Nephron progenitor cell (in vitro differentiated cells): ENCODE results near the gene IL17C.

ENCODE experiments used
- DNase-seq: peaks from one replicate; pipeline ENCODE4 v3.0.0; 2021
- H3K27ac Mint-ChIP-seq: 2 replicates; pipeline ENCODE4 v1.8.0; 2021; ENCODE audit warnings: mild to moderate bottlenecking, moderate library complexity, mixed read lengths
- H3K27me3 Mint-ChIP-seq: 2 replicates; pipeline ENCODE4 v1.8.0; 2021; ENCODE audit warnings: mild to moderate bottlenecking, low read depth, mixed read lengths; ENCODE audit not compliant: poor library complexity
- H3K36me3 Mint-ChIP-seq: 2 replicates; pipeline ENCODE4 v1.8.0; 2021; ENCODE audit warnings: low read depth, mixed read lengths
- H3K4me1 Mint-ChIP-seq: 2 replicates; pipeline ENCODE4 v1.8.0; 2021; ENCODE audit warnings: mixed read lengths
- H3K4me3 Mint-ChIP-seq: 2 replicates; pipeline ENCODE4 v1.8.0; 2021; ENCODE audit warnings: mild to moderate bottlenecking, moderate library complexity, mixed read lengths
- H3K9me3 Mint-ChIP-seq: 2 replicates; pipeline ENCODE4 v1.8.0; 2021; ENCODE audit warnings: mild to moderate bottlenecking, moderate library complexity, mixed read lengths
- TF ChIP-seq, protein P1 (sequence below): fragments of 200-600 bp; sonication (generic); IDR thresholded peaks from 2 replicates; pipeline ENCODE4 v1.5.0; 2021; ENCODE audit warnings: antibody characterized with exemption

The IL17C gene

DNA sequence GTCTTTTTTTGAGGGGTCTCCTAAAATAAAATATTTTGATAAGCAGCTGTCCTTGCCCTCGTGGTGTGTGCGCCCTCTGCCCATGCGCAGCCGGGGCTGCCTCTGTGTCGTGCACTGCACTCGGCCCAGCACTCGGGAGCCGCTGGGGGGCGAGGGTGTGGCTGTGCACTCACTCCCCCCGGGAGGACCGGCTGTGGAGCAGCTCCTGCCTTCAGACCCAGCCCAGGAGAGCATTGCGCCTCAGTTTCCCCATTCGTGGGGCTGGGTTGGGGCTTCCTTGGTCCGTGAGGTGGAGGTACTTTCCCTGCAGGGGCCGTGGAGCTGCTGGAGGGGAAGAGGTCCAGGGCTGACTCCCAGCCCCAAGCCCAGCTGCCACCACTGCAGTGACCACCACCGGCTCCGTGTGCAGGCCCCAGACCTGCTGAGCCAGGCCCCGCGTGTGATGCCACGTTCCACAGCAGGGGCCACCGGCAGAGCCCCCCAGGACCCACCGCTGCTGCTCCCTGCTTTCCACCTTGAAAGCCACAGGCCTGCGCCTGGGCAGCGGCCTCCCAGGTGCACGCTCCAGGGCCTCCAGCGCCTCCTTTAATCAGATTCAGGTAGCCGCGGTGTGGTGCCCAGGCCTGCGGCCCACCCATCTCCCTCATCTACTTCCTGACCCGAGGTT, 6.3 kb upstream of the IL17C start:
- no peaks in the 10 kb centered on the region for H3K9me3 Mint-ChIP-seq
- H3K4me3 Mint-ChIP-seq, result no peak overlapping the region
- peaks cover 1% of the 10 kb centered on the region for H3K4me1 Mint-ChIP-seq
- DNase-seq, result no peak
- TF ChIP-seq, protein P1, sequence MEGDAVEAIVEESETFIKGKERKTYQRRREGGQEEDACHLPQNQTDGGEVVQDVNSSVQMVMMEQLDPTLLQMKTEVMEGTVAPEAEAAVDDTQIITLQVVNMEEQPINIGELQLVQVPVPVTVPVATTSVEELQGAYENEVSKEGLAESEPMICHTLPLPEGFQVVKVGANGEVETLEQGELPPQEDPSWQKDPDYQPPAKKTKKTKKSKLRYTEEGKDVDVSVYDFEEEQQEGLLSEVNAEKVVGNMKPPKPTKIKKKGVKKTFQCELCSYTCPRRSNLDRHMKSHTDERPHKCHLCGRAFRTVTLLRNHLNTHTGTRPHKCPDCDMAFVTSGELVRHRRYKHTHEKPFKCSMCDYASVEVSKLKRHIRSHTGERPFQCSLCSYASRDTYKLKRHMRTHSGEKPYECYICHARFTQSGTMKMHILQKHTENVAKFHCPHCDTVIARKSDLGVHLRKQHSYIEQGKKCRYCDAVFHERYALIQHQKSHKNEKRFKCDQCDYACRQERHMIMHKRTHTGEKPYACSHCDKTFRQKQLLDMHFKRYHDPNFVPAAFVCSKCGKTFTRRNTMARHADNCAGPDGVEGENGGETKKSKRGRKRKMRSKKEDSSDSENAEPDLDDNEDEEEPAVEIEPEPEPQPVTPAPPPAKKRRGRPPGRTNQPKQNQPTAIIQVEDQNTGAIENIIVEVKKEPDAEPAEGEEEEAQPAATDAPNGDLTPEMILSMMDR, result no peak
- peaks cover 24% of the 10 kb centered on the region for H3K36me3 Mint-ChIP-seq
- no peak overlapping the region for H3K27ac Mint-ChIP-seq
- H3K27me3 Mint-ChIP-seq, result peaks cover 24% of the 10 kb centered on the region

DNA sequence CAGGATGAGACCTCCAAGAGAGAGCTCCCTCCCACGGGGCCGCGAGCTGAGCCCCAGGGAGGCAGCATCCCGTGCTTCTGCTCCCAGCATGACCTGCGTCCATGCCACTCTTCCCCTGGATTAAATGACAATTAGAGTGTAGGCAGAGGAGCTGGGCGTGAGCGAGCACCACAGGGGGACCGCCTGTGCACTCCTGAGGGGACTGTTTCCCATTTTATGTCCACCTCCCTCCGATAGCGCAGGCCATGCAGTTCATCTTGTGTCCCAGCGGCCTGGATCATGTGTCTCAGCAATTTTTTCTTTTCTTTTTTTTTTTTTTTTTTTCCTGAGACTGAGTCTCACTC, 5.8 kb upstream of the IL17C start:
- TF ChIP-seq, protein P1, result no peak
- H3K36me3 Mint-ChIP-seq, result peaks cover 19% of the 10 kb centered on the region
- H3K27ac Mint-ChIP-seq, result no peak overlapping the region
- H3K27me3 Mint-ChIP-seq, result peaks cover 29% of the 10 kb centered on the region
- no peak for DNase-seq
- H3K4me1 Mint-ChIP-seq, result peaks cover 6% of the 10 kb centered on the region
- no peak overlapping the region for H3K4me3 Mint-ChIP-seq
- H3K9me3 Mint-ChIP-seq, result no peaks in the 10 kb centered on the region

DNA sequence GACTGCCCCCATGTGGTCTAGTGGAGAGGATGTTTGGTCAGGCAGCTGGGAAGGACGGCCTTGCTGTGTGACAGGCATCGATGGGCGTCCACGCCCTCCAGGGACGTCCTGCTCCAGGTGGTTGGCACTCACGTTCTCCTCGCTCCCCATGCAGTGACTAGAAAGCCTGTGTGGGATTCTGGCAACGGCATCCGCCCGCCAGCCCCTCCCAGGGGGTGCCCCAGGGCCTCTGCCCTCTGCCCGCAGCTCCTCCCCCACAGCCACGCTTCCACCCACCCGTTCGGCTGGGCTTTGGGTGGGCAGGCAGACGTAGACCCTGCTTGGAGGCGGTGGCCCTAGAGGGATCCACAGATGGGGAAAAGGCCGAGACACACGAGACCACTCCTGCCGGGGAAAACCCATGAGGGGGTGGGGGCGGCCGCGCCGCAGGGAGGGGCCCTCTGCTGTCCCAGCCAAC, 4.7 kb upstream of the IL17C start:
- DNase-seq, result peak; percentile 20
- H3K4me1 Mint-ChIP-seq, result peaks cover 13% of the 10 kb centered on the region
- peaks cover 40% of the 10 kb centered on the region for H3K27me3 Mint-ChIP-seq
- H3K9me3 Mint-ChIP-seq, result no peaks in the 10 kb centered on the region
- H3K27ac Mint-ChIP-seq, result no peak overlapping the region
- H3K4me3 Mint-ChIP-seq, result no peak overlapping the region
- H3K36me3 Mint-ChIP-seq, result peaks cover 12% of the 10 kb centered on the region
- TF ChIP-seq, protein P1, result peak; percentile 18

DNA sequence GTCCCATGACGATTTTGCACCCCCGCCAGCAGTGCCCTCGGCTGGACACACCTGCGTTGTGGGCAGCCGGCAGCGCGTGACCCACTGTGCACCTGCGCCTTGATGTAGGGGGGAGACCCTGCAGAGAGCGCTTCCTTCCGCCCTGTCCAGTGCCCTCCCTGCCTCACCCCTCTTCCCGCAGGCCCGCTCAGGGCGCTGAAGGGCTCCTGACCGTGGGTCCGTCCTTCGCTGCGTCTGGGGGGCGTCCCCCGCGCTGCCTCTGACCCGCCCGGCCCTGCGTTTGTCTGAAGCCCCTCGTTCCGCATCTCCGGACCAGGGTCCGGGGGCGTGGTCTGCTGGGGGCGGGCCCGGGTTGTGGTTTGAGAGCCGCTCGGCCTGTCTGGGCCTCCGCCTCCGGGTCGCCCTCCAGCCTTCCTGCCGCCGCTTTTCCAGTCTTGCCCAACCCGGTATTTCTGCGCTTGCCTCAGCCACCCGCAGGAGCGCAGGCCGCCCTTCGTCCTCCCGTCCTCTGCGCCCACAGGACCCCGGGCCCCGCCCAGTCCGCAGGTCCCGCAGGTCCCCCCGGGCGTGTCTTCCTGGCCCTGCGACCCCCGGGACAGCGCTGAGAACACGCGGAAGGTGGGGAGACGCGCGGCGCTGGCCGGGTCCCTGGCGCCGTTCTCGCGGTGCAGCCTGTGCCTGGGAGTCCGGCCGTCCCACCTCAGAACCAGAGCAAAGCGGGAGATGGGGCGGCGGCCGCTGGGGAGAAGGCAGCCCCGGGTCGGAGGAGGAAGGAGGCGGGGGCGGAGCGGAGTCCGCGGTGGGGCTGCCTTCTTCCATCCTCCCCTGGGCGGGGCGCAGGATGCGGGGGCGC, 4.0 kb upstream of the IL17C start:
- peaks cover 47% of the 10 kb centered on the region for H3K27me3 Mint-ChIP-seq
- H3K27ac Mint-ChIP-seq, result no peak overlapping the region
- H3K9me3 Mint-ChIP-seq, result no peaks in the 10 kb centered on the region
- peaks cover 13% of the 10 kb centered on the region for H3K4me1 Mint-ChIP-seq
- H3K36me3 Mint-ChIP-seq, result peaks cover 12% of the 10 kb centered on the region
- DNase-seq, result peak; percentile 83
- peak overlapping the region; percentile 52 for H3K4me3 Mint-ChIP-seq
- TF ChIP-seq, protein P1, result no peak

DNA sequence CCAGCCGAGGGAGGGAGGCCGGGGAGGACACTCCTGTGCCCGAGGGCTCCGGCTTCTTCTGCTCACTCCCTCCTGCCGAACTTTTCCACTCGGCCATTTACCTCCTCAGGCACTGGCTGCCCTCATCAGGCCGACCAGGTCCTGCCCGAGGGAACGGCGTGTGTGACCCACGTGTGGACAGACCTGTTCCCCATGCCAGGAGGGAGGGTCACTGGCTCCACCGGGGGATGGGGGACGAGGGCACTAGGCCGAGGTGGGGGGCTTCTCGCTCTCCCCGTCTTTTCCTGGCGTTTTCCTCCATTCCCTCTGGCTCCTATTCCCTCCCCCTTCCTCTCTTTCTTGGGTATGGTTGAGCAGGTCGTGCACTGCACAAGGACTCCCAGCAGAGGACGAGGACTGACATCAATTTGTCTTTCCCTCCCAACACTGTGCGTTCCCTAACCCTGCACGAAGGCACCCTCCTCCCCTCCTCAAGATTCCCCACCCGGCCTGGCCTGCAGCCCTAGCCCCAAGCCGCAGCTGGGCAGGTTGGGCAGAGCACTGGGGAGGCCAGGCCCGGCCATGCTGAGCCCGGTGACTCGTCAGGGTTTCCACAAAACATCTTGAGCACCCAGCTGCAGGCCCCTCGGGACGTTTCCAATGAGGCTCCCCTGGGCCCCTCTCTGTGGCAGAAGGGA, 3.2 kb upstream of the IL17C start:
- Mint-ChIP-seq H3K27me3 (peaks cover 53% of the 10 kb centered on the region), H3K36me3 (peaks cover 12% of the 10 kb centered on the region), H3K9me3 (no peaks in the 10 kb centered on the region), H3K4me1 (peaks cover 13% of the 10 kb centered on the region), H3K4me3 (peak overlapping the region; percentile 67), H3K27ac (no peak overlapping the region)
- DNase-seq, result no peak
- TF ChIP-seq, protein P1, result no peak
